Epithelial cell of proximal tubule (primary cell): ENCODE measurements around the gene ZNF710. TPM values are rescaled to one million over a fixed set of nuclear protein-coding genes. Genes with fewer than 3 reads are reported as not detected.

Experiments
- DNase-seq: peaks from one replicate; pipeline ENCODE4 v3.0.0-alpha.2; 2011; ENCODE audit warnings: low read depth
- H3K4me3 ChIP-seq: 2 replicates; pipeline ENCODE4 v1.5.1; 2011; ENCODE audit warnings: low read depth, mild to moderate bottlenecking, low read length
- total RNA-seq: library from RNA; depleted of rRNA; stranded (reverse); fragments of >200 nt; gene quantifications from 2 replicates; pipeline ENCODE4 v1.2.3, GENCODE V29; 2015
- TF ChIP-seq, protein P1 (sequence below): conservative IDR thresholded peaks from 2 replicates; pipeline ENCODE4 v1.5.1; 2012; ENCODE audit warnings: low read depth, mild to moderate bottlenecking, low read length

The ZNF710 gene
- total RNA-seq, 1 donor from 2014 or later = 11.4 TPM

DNA sequence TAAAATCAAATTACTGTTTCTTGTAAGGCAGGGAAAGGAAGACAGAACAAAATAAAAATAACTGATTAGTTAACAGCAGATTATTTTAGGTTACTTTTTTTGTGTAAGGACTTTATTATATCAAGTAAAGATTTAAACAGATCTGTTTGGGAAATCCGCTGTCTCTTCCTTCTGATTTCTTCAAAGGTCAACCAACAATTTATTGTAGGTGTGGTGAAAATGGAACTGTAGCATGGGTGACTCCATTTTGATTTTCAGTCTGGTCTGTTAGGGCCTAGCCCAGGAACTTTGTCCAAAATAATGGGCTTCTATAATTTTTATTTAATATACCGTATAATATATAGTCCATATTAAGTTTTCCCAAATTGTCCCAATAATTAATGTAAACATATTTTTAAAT, 114.7 kb downstream of the ZNF710 start:
- TF ChIP-seq, protein P1, sequence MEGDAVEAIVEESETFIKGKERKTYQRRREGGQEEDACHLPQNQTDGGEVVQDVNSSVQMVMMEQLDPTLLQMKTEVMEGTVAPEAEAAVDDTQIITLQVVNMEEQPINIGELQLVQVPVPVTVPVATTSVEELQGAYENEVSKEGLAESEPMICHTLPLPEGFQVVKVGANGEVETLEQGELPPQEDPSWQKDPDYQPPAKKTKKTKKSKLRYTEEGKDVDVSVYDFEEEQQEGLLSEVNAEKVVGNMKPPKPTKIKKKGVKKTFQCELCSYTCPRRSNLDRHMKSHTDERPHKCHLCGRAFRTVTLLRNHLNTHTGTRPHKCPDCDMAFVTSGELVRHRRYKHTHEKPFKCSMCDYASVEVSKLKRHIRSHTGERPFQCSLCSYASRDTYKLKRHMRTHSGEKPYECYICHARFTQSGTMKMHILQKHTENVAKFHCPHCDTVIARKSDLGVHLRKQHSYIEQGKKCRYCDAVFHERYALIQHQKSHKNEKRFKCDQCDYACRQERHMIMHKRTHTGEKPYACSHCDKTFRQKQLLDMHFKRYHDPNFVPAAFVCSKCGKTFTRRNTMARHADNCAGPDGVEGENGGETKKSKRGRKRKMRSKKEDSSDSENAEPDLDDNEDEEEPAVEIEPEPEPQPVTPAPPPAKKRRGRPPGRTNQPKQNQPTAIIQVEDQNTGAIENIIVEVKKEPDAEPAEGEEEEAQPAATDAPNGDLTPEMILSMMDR = no peak
- H3K4me3 ChIP-seq = no peak overlapping the region
- no peak for DNase-seq

DNA sequence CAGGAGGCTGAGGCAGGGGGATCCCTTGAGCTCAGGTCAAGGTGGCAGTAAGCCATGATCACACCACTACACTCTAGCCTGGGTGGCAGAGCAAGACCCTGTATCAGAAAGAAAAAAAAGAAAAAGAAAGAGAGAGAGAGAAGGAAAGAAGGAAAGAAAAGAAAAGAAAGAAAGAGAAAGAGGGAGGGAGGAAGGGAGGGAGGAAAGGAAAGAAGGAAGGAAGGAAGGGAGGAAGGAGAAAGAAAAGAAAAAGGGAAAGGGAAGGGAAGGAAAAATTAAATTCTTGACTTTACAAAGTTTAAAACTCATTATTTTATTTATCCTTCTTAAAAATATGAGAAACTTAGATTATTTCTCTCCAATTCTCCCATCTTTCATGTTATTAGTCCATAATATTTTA, 118.2 kb downstream of the ZNF710 start:
- H3K4me3 ChIP-seq = no peak overlapping the region
- no peak for DNase-seq
- TF ChIP-seq, protein P1 = no peak

DNA sequence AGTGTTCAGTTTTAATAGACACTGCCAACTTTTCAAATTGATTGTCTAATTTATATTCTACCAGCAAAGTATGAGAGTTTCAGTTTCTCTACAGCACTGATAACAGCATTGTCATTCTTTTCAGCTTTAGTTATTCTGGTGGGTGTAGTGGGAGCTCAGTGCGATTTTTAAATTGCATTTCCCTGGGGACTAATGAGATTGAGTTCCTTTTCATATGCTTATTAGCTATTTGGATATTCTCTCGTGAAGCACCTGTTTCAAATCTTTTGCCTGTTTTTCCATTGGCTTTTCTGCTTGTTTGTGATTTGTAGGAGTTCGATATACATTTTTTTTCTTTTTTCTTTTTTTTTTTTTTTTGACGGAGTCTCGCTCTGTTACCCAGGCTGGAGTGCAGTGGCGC, 120.0 kb downstream of the ZNF710 start:
- TF ChIP-seq, protein P1 = no peak
- no peak overlapping the region for H3K4me3 ChIP-seq

DNA sequence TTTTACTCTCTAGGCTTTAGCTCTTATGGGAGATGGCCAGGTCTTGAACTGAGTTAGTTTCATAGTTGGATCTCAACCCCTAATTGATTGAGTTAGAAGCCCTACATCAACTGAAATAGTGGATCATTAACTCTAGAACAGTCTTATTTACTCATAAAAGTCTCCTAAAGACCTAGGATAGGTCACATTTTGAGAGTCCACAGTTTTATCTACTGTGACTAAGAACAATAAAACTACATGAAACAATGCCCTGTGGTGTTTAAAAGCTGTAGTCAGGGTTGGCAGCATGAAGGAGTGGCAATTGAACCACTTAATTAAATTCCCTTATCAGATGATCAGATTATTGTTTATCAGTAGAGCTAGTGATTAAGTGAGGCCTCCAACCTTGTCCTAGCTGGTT, 123.4 kb downstream of the ZNF710 start:
- no peak for DNase-seq
- TF ChIP-seq, protein P1 = no peak
- H3K4me3 ChIP-seq = no peak overlapping the region

More for the DNA sequence above, 120.0 kb downstream of the ZNF710 start:
- no peak for DNase-seq

DNA sequence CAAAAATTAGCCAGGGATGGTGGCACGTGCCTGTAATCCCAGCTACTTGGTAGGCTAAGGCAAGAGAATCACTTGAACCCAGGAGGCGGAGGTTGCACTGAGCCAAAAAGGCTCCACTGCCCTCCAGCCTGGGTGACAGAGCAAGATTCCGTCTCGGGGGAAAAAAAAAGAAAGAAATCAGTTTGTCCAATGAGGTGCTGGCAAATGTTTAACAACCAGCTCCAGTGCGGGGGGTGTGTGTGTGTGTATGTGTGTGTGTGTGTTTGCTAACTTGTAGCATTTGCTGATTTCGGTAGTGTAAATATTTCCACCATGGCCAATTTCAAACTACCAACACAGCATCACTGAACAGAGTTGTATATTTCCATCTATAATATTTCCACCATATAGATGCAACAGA, 124.9 kb downstream of the ZNF710 start:
- TF ChIP-seq, protein P1 = no peak
- DNase-seq = no peak
- H3K4me3 ChIP-seq = no peak overlapping the region

DNA sequence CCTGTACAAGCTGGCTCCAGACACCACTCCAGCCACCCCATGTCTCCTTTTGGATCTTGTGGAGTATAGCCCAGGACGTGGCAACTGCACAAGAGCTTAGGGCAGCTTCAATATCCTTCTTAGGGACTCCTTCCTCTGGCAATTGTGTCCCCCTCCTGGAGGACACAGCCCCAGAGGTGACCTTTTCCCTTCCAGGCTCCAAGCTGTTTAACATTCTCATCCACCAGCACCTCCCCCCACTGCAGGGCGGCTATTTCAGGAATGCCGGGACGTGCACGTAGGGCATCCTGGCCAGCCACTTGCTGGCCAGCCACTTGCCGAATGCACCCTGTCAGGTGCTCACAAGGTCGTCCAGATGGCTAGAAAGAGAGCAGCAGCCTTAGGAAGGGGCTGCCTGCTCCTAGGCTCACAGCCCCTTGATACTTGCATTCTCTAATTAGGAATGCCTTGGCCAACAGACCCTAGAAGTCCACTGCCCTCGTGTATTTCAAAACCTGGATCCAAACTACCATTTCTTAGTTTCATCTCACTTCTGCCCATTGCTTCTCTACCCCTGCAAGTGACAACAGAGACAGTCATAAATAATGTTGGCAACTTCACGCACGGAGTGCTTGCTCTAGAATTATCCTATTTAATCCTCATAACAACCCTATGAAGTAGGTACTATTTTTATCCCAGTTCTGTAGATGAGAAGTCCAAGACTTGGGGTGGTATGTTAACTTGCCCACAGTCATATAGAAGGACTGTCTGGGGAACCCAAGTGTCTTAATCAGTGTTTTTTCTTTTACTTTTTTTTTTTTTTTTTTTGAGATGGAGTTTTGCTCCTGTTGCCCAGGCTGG, 125.7 kb downstream of the ZNF710 start:
- TF ChIP-seq, protein P1 = no peak
- DNase-seq = no peak
- no peak overlapping the region for H3K4me3 ChIP-seq

DNA sequence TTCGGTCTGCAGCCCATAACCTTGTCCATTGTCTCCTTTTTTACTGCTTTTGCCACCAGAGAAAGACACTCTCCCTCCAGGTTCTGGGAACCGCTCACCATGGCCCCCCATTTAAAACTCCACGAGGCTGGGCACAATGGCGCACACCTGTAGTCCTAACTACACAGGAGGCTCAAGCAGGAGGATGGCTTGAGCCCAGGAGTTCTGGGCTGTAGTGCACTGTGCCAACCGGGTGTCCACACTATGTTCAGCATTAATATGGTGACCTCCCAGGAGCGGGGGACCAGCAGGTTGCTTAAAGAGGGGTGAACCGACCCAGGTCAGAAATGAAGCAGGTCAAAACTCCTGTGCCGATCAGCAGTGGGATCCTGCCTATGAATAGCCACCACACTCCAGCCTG, 129.2 kb downstream of the ZNF710 start:
- no peak for DNase-seq
- TF ChIP-seq, protein P1 = no peak
- no peak overlapping the region for H3K4me3 ChIP-seq
